Hematopoietic multipotent progenitor cell treated with erythropoietin and hydrocortisone succinate and interleukin-3 and kit ligand, for 15 days (in vitro differentiated cells): Measurements from ENCODE around the gene NUBP1.
"Not testable (repeated sequence)": the region's sequence is repeated elsewhere in the genome, so short reads cannot be mapped to it uniquely, and the experiment has no call there.

ENCODE experiments used
- DNase-seq: peaks from one replicate; pipeline ENCODE4 v3.0.0-alpha.2; 2015; ENCODE audit warnings: low spot score

NUBP1 gene

GRCh38 chr16:10751291-10751697 lies 7.7 kb downstream of the NUBP1 start:
- DNase-seq: no peak

GRCh38 chr16:10752843-10753523 lies 9.3 kb downstream of the NUBP1 start:
- DNase-seq: no peak

GRCh38 chr16:10753670-10754069 lies 10.0 kb downstream of the NUBP1 start:
- DNase-seq: no peak

GRCh38 chr16:10754941-10755340 lies 11.3 kb downstream of the NUBP1 start:
- no peak for DNase-seq

- no peak for DNase-seq
Measured at GRCh38 chr16:10756574-10756973, 12.9 kb downstream of the NUBP1 start.

- DNase-seq: no peak
Measured at GRCh38 chr16:10760858-10761257, 17.2 kb downstream of the NUBP1 start.

- no peak for DNase-seq
Measured at GRCh38 chr16:10761373-10761772, 17.7 kb downstream of the NUBP1 start.

- DNase-seq: no peak
Measured at GRCh38 chr16:10762336-10763016, 18.8 kb downstream of the NUBP1 start.

GRCh38 chr16:10763456-10763855 lies 19.8 kb downstream of the NUBP1 start:
- no peak for DNase-seq

GRCh38 chr16:10765772-10766171 lies 22.1 kb downstream of the NUBP1 start:
- no peak for DNase-seq

GRCh38 chr16:10767127-10767526 lies 23.5 kb downstream of the NUBP1 start:
- DNase-seq: no peak

GRCh38 chr16:10769381-10769780 lies 25.7 kb downstream of the NUBP1 start:
- no peak for DNase-seq

GRCh38 chr16:10770907-10771306 lies 27.3 kb downstream of the NUBP1 start:
- DNase-seq: no peak

GRCh38 chr16:10776280-10776679 lies 32.6 kb downstream of the NUBP1 start:
- no peak for DNase-seq

GRCh38 chr16:10776923-10777322 lies 33.3 kb downstream of the NUBP1 start:
- not testable (repeated sequence) for DNase-seq

GRCh38 chr16:10777356-10777755 lies 33.7 kb downstream of the NUBP1 start:
- no peak for DNase-seq

- not testable (repeated sequence) for DNase-seq
Measured at GRCh38 chr16:10779908-10780307, 36.3 kb downstream of the NUBP1 start.

GRCh38 chr16:10780628-10781027 lies 37.0 kb downstream of the NUBP1 start:
- DNase-seq: no peak

GRCh38 chr16:10782628-10783027 lies 39.0 kb downstream of the NUBP1 start:
- DNase-seq: no peak

GRCh38 chr16:10787304-10787703 lies 43.7 kb downstream of the NUBP1 start:
- no peak for DNase-seq

- DNase-seq: not testable (repeated sequence)
Measured at GRCh38 chr16:10788630-10789029, 45.0 kb downstream of the NUBP1 start.

GRCh38 chr16:10791048-10791447 lies 47.4 kb downstream of the NUBP1 start:
- no peak for DNase-seq

GRCh38 chr16:10799736-10800135 lies 56.1 kb downstream of the NUBP1 start:
- DNase-seq: no peak

GRCh38 chr16:10805334-10805733 lies 61.7 kb downstream of the NUBP1 start:
- no peak for DNase-seq
